Adipocyte (in vitro differentiated cells): ENCODE measurements around the gene MAT1A.

ENCODE experiments used
- DNase-seq: peaks from one replicate; pipeline ENCODE4 v3.0.0-alpha.2; 2015; ENCODE audit warnings: low read depth
- H3K27me3 ChIP-seq: replicated peaks from 2 replicates; pipeline ENCODE4 v1.7.0; 2013; ENCODE audit warnings: mild to moderate bottlenecking, low read length, moderate library complexity; ENCODE audit not compliant: control insufficient read depth, insufficient read depth
- H3K36me3 ChIP-seq: 2 replicates; pipeline ENCODE4 v1.7.0; 2013; ENCODE audit warnings: low read length, mild to moderate bottlenecking, moderate library complexity; ENCODE audit not compliant: control insufficient read depth, insufficient read depth, severe bottlenecking
- H3K4me1 ChIP-seq: 2 replicates; pipeline ENCODE4 v1.7.0; 2013; ENCODE audit warnings: mild to moderate bottlenecking, low read length, moderate library complexity; ENCODE audit not compliant: control insufficient read depth, insufficient read depth
- H3K4me3 ChIP-seq: 2 replicates; pipeline ENCODE4 v1.7.0; 2013; ENCODE audit warnings: mild to moderate bottlenecking, low read length, moderate library complexity
- H3K9ac ChIP-seq: 2 replicates; pipeline ENCODE4 v1.7.0; 2013; ENCODE audit warnings: mild to moderate bottlenecking, low read length, moderate library complexity
- H3K9me3 ChIP-seq: 2 replicates; pipeline ENCODE4 v1.7.0; 2013; ENCODE audit warnings: mild to moderate bottlenecking, low read length, moderate library complexity; ENCODE audit not compliant: control insufficient read depth

Gene MAT1A

GRCh38 chr10:80289451-80290287, at the start of gene MAT1A:
TSS of gene MAT1A (minus strand) at chr10:80289658. CDS start at chr10:80289423, 235 bp downstream.
- Histone ChIP-seq H3K9ac (no peak within 1 kb of the TSS), H3K36me3 (no peaks in the 10 kb centered on the region), H3K4me3 (no peak within 1 kb of the TSS), H3K4me1 (no peaks in the 10 kb centered on the region), H3K27me3 (peaks cover 34% of the 10 kb centered on the region), H3K9me3 (no peaks in the 10 kb centered on the region)
- DNase-seq, result peak; percentile 4

DNA sequence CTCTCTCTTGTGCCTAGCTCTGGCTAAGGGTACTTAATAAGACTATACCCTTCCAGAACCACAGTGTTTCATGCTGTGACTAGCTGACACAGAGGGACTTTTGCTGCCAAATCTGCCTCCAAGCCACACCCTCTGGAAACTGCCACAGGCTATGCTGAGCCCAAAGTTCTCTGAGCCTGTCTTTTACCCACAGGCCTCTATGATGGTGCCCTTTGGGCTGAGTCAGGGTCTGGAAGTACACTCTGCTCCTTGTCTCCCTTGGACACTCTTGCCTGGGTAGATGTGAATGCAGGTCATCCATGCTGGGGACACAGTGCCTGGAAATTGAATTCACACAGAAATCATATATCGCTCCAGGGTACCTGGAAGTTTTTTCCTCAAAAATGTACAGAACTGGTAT, 44.5 kb upstream of the MAT1A start:
- no peak overlapping the region for H3K4me3 ChIP-seq
- H3K9me3 ChIP-seq, result no peaks in the 10 kb centered on the region
- no peaks in the 10 kb centered on the region for H3K36me3 ChIP-seq
- peaks cover under 1% of the 10 kb centered on the region for H3K27me3 ChIP-seq
- no peaks in the 10 kb centered on the region for H3K4me1 ChIP-seq
- H3K9ac ChIP-seq, result no peak overlapping the region
- DNase-seq, result no peak

DNA sequence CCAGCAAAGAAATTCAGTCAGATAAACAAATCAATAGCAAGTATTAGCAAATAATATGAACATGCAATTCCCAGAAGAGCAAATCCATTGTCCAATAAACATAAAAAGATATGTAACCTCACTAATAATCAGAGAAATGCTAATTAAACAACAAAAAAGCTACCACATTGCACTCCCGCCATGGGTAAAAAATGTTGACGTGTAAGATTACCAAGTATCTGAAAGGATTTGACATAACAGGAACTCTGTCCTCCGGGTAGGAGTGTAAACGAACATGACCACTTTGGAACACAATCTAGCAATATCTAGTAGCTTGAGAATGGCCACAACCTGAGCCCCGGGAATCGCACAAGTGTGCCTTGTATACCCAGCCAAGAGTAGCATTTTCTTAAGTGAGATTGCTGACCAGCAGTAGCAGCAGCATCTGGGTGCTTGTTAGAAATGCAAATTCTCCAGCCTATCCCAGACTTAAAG, 35.5 kb upstream of the MAT1A start:
- Histone ChIP-seq H3K27me3 (peaks cover 14% of the 10 kb centered on the region), H3K9ac (no peak overlapping the region), H3K9me3 (no peaks in the 10 kb centered on the region), H3K4me3 (no peak overlapping the region), H3K4me1 (peaks cover 3% of the 10 kb centered on the region), H3K36me3 (no peaks in the 10 kb centered on the region)
- DNase-seq, result no peak

DNA sequence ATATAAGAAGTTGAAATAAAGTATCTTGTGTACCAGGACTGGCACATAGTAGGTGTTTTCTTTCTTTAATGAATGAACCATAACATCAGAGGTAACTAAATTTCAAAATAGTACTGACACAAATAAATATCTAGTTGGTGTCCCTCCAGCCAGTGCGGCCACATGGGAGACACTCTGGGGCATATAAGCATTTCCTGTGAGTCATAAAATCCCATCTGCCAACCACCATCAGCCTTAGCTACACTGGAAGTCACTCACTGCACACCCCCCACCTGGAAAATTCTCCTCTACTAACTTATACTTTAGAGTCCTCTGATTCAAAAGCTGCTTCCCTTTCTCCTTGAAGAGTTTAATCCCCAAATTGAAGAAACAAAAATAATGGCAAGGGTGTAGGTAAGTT, 34.6 kb upstream of the MAT1A start:
- H3K4me1 ChIP-seq, result peaks cover 3% of the 10 kb centered on the region
- no peak for DNase-seq

GRCh38 chr10:80323311-80323710, 33.9 kb upstream of the MAT1A start:
- Histone ChIP-seq H3K36me3 (no peaks in the 10 kb centered on the region), H3K4me1 (peaks cover 3% of the 10 kb centered on the region), H3K9me3 (no peaks in the 10 kb centered on the region), H3K9ac (no peak overlapping the region), H3K27me3 (peaks cover 7% of the 10 kb centered on the region), H3K4me3 (no peak overlapping the region)
- DNase-seq, result no peak

More for the DNA sequence above, 34.6 kb upstream of the MAT1A start:
- H3K9me3 ChIP-seq, result no peaks in the 10 kb centered on the region
- H3K27me3 ChIP-seq, result peaks cover 14% of the 10 kb centered on the region
- H3K4me3 ChIP-seq, result no peak overlapping the region
- no peaks in the 10 kb centered on the region for H3K36me3 ChIP-seq
- no peak overlapping the region for H3K9ac ChIP-seq

DNA sequence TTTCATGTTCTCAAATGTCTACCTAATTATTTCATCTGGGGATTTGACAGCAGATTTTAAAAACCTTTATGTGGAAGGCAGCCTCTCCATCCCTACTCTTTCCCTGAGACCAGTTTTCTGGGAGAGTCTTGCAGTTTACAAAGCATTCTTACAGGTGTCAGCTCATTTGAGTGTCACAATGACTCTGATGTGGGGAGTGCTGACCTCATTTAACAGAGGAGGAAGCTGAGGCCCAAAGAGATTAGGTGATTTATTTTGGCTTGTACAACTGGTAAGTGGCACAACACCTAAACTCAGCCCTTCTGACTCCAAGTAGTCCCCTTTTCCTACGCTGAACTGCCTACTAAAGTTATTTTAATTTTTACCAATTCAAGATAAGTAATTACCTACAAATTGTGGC, 33.3 kb upstream of the MAT1A start:
- Histone ChIP-seq H3K36me3 (no peaks in the 10 kb centered on the region), H3K27me3 (peaks cover 7% of the 10 kb centered on the region), H3K4me1 (peaks cover 3% of the 10 kb centered on the region), H3K4me3 (no peak overlapping the region), H3K9me3 (peaks cover 2% of the 10 kb centered on the region), H3K9ac (no peak overlapping the region)
- DNase-seq, result no peak

DNA sequence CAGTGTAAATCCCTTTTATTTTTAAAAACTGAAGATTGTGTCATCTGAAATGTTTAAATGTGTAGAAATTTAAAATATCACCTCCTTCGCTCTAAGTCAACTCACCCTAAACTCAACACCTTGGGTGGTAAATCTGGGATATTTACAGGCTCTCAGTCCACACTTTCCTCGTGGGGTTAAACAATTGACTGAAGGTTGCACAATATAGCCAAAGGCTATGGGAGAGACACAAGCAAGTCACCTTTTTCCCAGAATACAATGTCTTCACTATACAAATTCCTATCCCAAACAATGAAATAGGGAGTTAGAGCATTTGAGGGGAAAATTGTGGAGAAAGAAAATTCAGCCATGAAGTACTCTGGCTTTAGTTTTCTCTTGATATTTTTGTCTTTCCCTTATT, 32.7 kb upstream of the MAT1A start:
- Histone ChIP-seq H3K9ac (no peak overlapping the region), H3K36me3 (no peaks in the 10 kb centered on the region), H3K4me3 (no peak overlapping the region), H3K9me3 (peaks cover 7% of the 10 kb centered on the region), H3K4me1 (peaks cover 3% of the 10 kb centered on the region), H3K27me3 (peaks cover 7% of the 10 kb centered on the region)
- DNase-seq, result no peak

DNA sequence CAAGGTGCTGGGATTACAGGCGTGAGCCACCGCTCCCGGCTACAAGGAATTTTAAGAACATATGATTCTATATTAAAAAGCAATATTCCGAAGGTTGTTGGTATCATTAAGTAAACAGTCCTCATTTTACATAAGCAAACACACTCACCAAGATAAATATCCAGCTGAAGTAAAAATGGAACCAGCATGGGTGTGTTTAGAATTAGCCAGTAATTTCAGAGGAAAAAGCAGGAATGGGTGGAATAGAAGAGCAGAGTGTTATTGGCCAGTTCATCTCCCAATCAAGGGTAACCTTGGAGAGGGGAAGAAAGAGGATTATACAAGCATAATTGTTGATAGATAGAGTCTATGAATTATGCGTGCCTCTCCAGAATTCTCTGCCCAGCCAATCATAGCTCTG, 31.7 kb upstream of the MAT1A start:
- no peak overlapping the region for H3K4me3 ChIP-seq
- no peak for DNase-seq
- H3K36me3 ChIP-seq, result no peaks in the 10 kb centered on the region
- peaks cover 10% of the 10 kb centered on the region for H3K9me3 ChIP-seq
- peaks cover 3% of the 10 kb centered on the region for H3K4me1 ChIP-seq
- H3K27me3 ChIP-seq, result peaks cover 7% of the 10 kb centered on the region
- H3K9ac ChIP-seq, result no peak overlapping the region

DNA sequence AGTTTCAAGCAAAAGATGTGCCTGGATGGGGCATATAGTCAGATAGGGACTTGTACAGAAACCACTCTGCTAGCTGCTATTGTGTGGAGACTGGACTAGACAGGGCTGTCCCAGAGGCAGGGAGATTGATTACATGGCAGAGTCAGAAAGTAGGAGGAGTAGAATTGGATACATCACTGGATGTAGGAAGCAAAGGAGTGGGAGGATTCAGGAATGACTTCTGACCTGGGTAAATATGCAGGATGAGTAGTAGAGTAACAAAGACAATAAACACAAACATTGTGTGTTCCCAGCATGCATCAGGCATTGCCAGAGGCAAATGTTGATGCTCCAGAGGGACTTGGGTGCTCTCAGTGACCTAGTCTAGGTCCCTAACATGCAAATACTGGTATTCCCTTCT, 30.9 kb upstream of the MAT1A start:
- peaks cover 3% of the 10 kb centered on the region for H3K4me1 ChIP-seq
- no peaks in the 10 kb centered on the region for H3K36me3 ChIP-seq
- H3K27me3 ChIP-seq, result peaks cover 3% of the 10 kb centered on the region
- no peak overlapping the region for H3K4me3 ChIP-seq
- H3K9ac ChIP-seq, result no peak overlapping the region
- DNase-seq, result no peak
- peaks cover 10% of the 10 kb centered on the region for H3K9me3 ChIP-seq

GRCh38 chr10:80319725-80320290, 30.4 kb upstream of the MAT1A start:
- Histone ChIP-seq H3K36me3 (no peaks in the 10 kb centered on the region), H3K27me3 (no peaks in the 10 kb centered on the region)

GRCh38 chr10:80319318-80319717, 29.9 kb upstream of the MAT1A start:
- Histone ChIP-seq H3K4me1 (peaks cover 3% of the 10 kb centered on the region), H3K36me3 (no peaks in the 10 kb centered on the region), H3K4me3 (no peak overlapping the region), H3K9me3 (peaks cover 10% of the 10 kb centered on the region), H3K27me3 (no peaks in the 10 kb centered on the region), H3K9ac (no peak overlapping the region)
- no peak for DNase-seq

More at GRCh38 chr10:80319725-80320290, 30.4 kb upstream of the MAT1A start:
- H3K4me3 ChIP-seq, result no peak overlapping the region
- no peak overlapping the region for H3K9ac ChIP-seq
- H3K4me1 ChIP-seq, result peaks cover 3% of the 10 kb centered on the region
- DNase-seq, result no peak
- H3K9me3 ChIP-seq, result peaks cover 10% of the 10 kb centered on the region
